OCI-LY1 (cell line): ENCODE measurements around the gene FRMD3.

Source experiments
- CTCF ChIP-seq: fragments of 200-600 bp; sonication (generic), shearing (Covaris generic); IDR thresholded peaks from 2 replicates; pipeline ENCODE4 v1.5.1; 2017; ENCODE audit warnings: mild to moderate bottlenecking, antibody characterized with exemption, low read length, moderate library complexity, mixed read lengths
- EZH2 ChIP-seq: fragments of 200-600 bp; sonication (generic), shearing (Covaris generic); IDR thresholded peaks from 2 replicates; pipeline ENCODE4 v1.8.0; 2017; ENCODE audit warnings: borderline replicate concordance, mixed run types, mild to moderate bottlenecking, antibody characterized with exemption, low read length, moderate library complexity, mixed read lengths

- TF ChIP-seq CTCF (no peak), EZH2 (no peak)
These were observed 78.4 kb downstream of the FRMD3 start for GRCh38 chr9:83459830-83460229.
